Panc1 (cell line): ENCODE measurements around the gene CTNND2. TPM values are rescaled to one million over a fixed set of nuclear protein-coding genes. Genes with fewer than 3 reads are reported as not detected.
"Not testable (repeated sequence)": the region's sequence is repeated elsewhere in the genome, so short reads cannot be mapped to it uniquely, and the experiment has no call there.

Experiments used
- ATAC-seq: fragments of 200-7000 bp; cut with Tn5 transposase; 2 replicates; pipeline ENCODE4 v1.9.1; 2020; ENCODE audit warnings: mild to moderate bottlenecking, moderate library complexity
- BruUV-seq: library from RNA; stranded (reverse); fragments of 400-500 nt; replicated peaks from 2 replicates; lab custom pipeline; 2021; lab: Mats Ljungman, UMichigan
- CTCF ChIA-PET: fragments of 300-600 bp; sonication (Branson Sonifier 250); formaldehyde crosslinking; loops from one replicate; lab custom pipeline; 2022; ENCODE audit warnings: antibody characterized with exemption; lab: Charles Lee
- POLR2A ChIA-PET: fragments of 300-600 bp; sonication (Branson Sonifier 250); formaldehyde crosslinking; loops from one replicate; lab custom pipeline; 2022; ENCODE audit warnings: antibody characterized with exemption; lab: Charles Lee
- DNase-seq: peaks from one replicate; pipeline ENCODE4 v3.0.0-alpha.2; 2010; ENCODE audit warnings: low read depth, low spot score
- H3K27ac ChIP-seq: 2 replicates; pipeline ENCODE4 v1.5.1; 2011; ENCODE audit warnings: mild to moderate bottlenecking, low read length, inconsistent platforms
- H3K27me3 ChIP-seq: fragments of 200-500 bp; sonication (Bioruptor generic); 2 replicates; pipeline ENCODE4 v1.6.0; 2014; ENCODE audit warnings: low read length, inconsistent platforms; ENCODE audit not compliant: control insufficient read depth, insufficient read depth
- H3K36me3 ChIP-seq: fragments of 200-500 bp; sonication (Bioruptor generic); 2 replicates; pipeline ENCODE4 v1.5.1; 2014; ENCODE audit warnings: inconsistent platforms, mild to moderate bottlenecking, low read length, moderate library complexity; ENCODE audit not compliant: control insufficient read depth, insufficient read depth
- H3K4me1 ChIP-seq: 2 replicates; pipeline ENCODE4 v1.5.1; 2011; ENCODE audit warnings: inconsistent platforms, mild to moderate bottlenecking, low read length, moderate library complexity; ENCODE audit not compliant: control insufficient read depth, insufficient read depth
- H3K4me3 ChIP-seq, 2 experiments: 2 replicates each; pipeline ENCODE4 v1.5.1; 2011 to 2012; ENCODE audit warnings: low read depth in 2 of 2, low read length in 2 of 2, mild to moderate bottlenecking in 2 of 2, inconsistent platforms in 1 of 2, moderate library complexity in 1 of 2
- H3K9me3 ChIP-seq: fragments of 200-500 bp; sonication (Bioruptor generic); 2 replicates; pipeline ENCODE4 v1.5.1; 2014; ENCODE audit warnings: low read depth, mild to moderate bottlenecking, inconsistent platforms, low read length, moderate library complexity; ENCODE audit not compliant: control insufficient read depth, insufficient read depth
- CTCF ChIP-seq: fragments of 450-650 bp; IDR thresholded peaks from 2 replicates; pipeline ENCODE4 v1.5.1; 2017; ENCODE audit warnings: mild to moderate bottlenecking
- POLR2AphosphoS5 ChIP-seq: IDR thresholded peaks from 2 replicates; pipeline ENCODE4 v1.6.1; 2012; ENCODE audit warnings: mild to moderate bottlenecking, low read depth, low read length, moderate library complexity
- SIN3A ChIP-seq: IDR thresholded peaks from 2 replicates; pipeline ENCODE4 v1.6.1; 2012; ENCODE audit warnings: low read depth, mild to moderate bottlenecking, low read length, moderate library complexity, borderline replicate concordance; ENCODE audit not compliant: insufficient read depth
- TCF7L2 ChIP-seq: IDR thresholded peaks from 2 replicates; pipeline ENCODE4 v1.6.1; 2011; ENCODE audit warnings: mild to moderate bottlenecking, low read depth, low read length, inconsistent platforms
- in situ Hi-C: cut with HindIII; loops from 2 replicates; pipeline ENCODE4 v1.10.0; 2016; ENCODE audit warnings: low sequenced_read_pairs, low pct_unique_long_range_greater_than_20kb
- intact Hi-C: fragments of 100-400 bp; cut with micrococcal nuclease; formaldehyde crosslinking; loops from one replicate; pipeline ENCODE4 v1.10.0; 2022; ENCODE audit not compliant: unreplicated experiment
- total RNA-seq: library from RNA; stranded (reverse); gene quantifications from one replicate; pipeline ENCODE4 v1.2.1, GENCODE V29; 2021; ENCODE audit not compliant: unreplicated experiment
- TF ChIP-seq, protein P1 (sequence below), 2 experiments: IDR thresholded peaks; 2 replicates each; pipeline ENCODE4 v1.6.1; 2011 to 2012; ENCODE audit warnings: low read depth in 2 of 2, control low read depth in 1 of 2, low read length in 1 of 2, mild to moderate bottlenecking in 1 of 2, moderate library complexity in 1 of 2; ENCODE audit not compliant: insufficient read depth in 1 of 2

The CTNND2 gene
- total RNA-seq, 1 experiment from 2014 or later = 1.0 TPM

DNA sequence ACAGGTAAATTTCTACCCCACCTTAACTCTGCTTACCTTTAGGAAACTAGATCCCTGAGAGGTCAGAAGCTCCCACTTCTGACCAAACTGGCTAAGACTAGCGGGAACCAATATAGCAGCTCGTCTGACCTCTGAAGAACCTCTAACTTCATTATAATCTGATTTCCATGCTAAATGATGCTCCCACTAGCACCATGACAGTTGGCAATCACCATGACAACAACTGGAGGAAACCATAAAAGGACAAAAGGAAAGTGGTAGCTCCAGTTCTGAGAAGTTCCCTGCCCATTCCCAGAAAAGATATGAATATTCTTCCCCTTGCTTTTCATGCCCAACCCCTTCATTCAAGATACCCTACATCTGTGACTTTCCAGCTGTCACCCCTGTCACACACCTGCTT lies 483.3 kb downstream of the CTNND2 start:
- in situ Hi-C loops = no loop called here
- H3K4me1 ChIP-seq = no peaks in the 10 kb centered on the region
- TF ChIP-seq TCF7L2 (no peak), CTCF (no peak), POLR2AphosphoS5 (no peak), SIN3A (no peak)
- TF ChIP-seq, protein P1, sequence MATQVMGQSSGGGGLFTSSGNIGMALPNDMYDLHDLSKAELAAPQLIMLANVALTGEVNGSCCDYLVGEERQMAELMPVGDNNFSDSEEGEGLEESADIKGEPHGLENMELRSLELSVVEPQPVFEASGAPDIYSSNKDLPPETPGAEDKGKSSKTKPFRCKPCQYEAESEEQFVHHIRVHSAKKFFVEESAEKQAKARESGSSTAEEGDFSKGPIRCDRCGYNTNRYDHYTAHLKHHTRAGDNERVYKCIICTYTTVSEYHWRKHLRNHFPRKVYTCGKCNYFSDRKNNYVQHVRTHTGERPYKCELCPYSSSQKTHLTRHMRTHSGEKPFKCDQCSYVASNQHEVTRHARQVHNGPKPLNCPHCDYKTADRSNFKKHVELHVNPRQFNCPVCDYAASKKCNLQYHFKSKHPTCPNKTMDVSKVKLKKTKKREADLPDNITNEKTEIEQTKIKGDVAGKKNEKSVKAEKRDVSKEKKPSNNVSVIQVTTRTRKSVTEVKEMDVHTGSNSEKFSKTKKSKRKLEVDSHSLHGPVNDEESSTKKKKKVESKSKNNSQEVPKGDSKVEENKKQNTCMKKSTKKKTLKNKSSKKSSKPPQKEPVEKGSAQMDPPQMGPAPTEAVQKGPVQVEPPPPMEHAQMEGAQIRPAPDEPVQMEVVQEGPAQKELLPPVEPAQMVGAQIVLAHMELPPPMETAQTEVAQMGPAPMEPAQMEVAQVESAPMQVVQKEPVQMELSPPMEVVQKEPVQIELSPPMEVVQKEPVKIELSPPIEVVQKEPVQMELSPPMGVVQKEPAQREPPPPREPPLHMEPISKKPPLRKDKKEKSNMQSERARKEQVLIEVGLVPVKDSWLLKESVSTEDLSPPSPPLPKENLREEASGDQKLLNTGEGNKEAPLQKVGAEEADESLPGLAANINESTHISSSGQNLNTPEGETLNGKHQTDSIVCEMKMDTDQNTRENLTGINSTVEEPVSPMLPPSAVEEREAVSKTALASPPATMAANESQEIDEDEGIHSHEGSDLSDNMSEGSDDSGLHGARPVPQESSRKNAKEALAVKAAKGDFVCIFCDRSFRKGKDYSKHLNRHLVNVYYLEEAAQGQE (IDR thresholded peaks at IDR 0.05; ENCODE audit: insufficient read depth in 1 of 2, low read depth in 2 of 2, low read length in 1 of 2) = no peak
- POLR2A ChIA-PET = interaction anchor here (0.6 kb wide), 1 partner anchor 1043 kb away, joined by 3 read pairs; no protein-coding TSS in a partner anchor
- no peaks in the 10 kb centered on the region for H3K36me3 ChIP-seq
- intact Hi-C loops = no loop called here
- CTCF ChIA-PET = no interaction called here
- H3K27ac ChIP-seq = no peak overlapping the region
- 0 out of 2 replicates have a peak, but pooled peaks cover 2% of the 10 kb centered on the region for H3K27me3 ChIP-seq
- H3K4me3 ChIP-seq = no peak overlapping the region
- DNase-seq (no peak), ATAC-seq (no peak)
- no peaks in the 10 kb centered on the region for H3K9me3 ChIP-seq
- no TSS peak for BruUV-seq

DNA sequence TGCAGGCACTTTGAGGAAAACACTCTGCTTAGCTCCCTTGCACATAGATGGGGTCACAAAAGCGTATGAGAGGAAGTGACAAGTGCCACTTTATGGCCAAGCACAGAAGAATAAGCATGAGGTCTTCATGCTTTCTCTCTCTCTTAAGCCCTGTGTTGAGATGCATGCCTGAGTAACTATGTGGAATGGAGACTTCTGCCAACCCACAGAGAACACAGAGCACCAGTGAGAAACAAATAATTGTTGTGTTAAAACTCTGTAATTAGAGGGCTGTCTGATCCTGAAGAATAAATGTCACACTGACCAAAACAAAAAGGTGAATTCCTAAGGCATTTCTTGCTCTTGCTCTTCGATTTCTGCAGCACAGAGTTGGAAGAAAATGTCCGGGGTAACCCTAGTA lies 488.5 kb downstream of the CTNND2 start:
- intact Hi-C loops (no loop called here), in situ Hi-C loops (no loop called here)
- H3K4me3 ChIP-seq = no peak overlapping the region
- ChIA-PET POLR2A (no interaction called here), CTCF (no interaction called here)
- no peaks in the 10 kb centered on the region for H3K4me1 ChIP-seq
- no peaks in the 10 kb centered on the region for H3K36me3 ChIP-seq
- no peak overlapping the region for H3K27ac ChIP-seq
- BruUV-seq = no TSS peak
- no peak for DNase-seq
- no peaks in the 10 kb centered on the region for H3K9me3 ChIP-seq
- ATAC-seq = no peak
- TF ChIP-seq POLR2AphosphoS5 = no peak
- H3K27me3 ChIP-seq = no peaks in the 10 kb centered on the region

- H3K4me1 ChIP-seq, ATAC-seq, H3K36me3 ChIP-seq, DNase-seq, H3K27ac ChIP-seq, H3K4me3 ChIP-seq, H3K27me3 ChIP-seq, POLR2A ChIA-PET, in situ Hi-C loops, H3K9me3 ChIP-seq, CTCF ChIA-PET, intact Hi-C loops, BruUV-seq: not testable (repeated sequence)
These were observed 489.5 kb downstream of the CTNND2 start for GRCh38 chr5:11414732-11415131.
